Measurements from ENCODE around the gene NSD2.

Gene NSD2

GRCh38 chr4:1939664-1940509, 68.7 kb downstream of the NSD2 start:
- in situ Hi-C loops (cut with MboI; ENCODE audit: low sequenced_read_pairs) = no loop called here

GRCh38 chr4:1940566-1940965, 69.4 kb downstream of the NSD2 start:
- in situ Hi-C loops (cut with MboI; ENCODE audit: low sequenced_read_pairs) = no loop called here

- in situ Hi-C loops (cut with MboI; ENCODE audit: low sequenced_read_pairs) = no loop called here
Observed at GRCh38 chr4:1943928-1944327, 72.7 kb downstream of the NSD2 start.

- in situ Hi-C loops (cut with MboI; ENCODE audit: low sequenced_read_pairs) = no loop called here
Observed at GRCh38 chr4:1945124-1945895, 74.1 kb downstream of the NSD2 start.

GRCh38 chr4:1945912-1946311, 74.7 kb downstream of the NSD2 start:
- in situ Hi-C loops (cut with MboI; ENCODE audit: low sequenced_read_pairs) = no loop called here

- in situ Hi-C loops (cut with MboI; ENCODE audit: low sequenced_read_pairs) = no loop called here
Observed at GRCh38 chr4:1948232-1948631, 77.0 kb downstream of the NSD2 start.

- in situ Hi-C loops (cut with MboI; ENCODE audit: low sequenced_read_pairs) = no loop called here
Observed at GRCh38 chr4:1948892-1949436, 77.8 kb downstream of the NSD2 start.

- in situ Hi-C loops (cut with MboI; ENCODE audit: low sequenced_read_pairs) = no loop called here
Observed at GRCh38 chr4:1950369-1950768, 79.2 kb downstream of the NSD2 start.

GRCh38 chr4:1952058-1952700, 81.0 kb downstream of the NSD2 start:
- in situ Hi-C loops (cut with MboI; ENCODE audit: low sequenced_read_pairs) = no loop called here

- in situ Hi-C loops (cut with MboI; ENCODE audit: low sequenced_read_pairs) = no loop called here
Observed at GRCh38 chr4:1952719-1953118, 81.5 kb downstream of the NSD2 start.

GRCh38 chr4:1953335-1953734, 82.1 kb downstream of the NSD2 start:
- in situ Hi-C loops (cut with MboI; ENCODE audit: low sequenced_read_pairs) = no loop called here

- in situ Hi-C loops (cut with MboI; ENCODE audit: low sequenced_read_pairs) = no loop called here
Observed at GRCh38 chr4:1956631-1957030, 85.4 kb downstream of the NSD2 start.

GRCh38 chr4:1958276-1959103, 87.3 kb downstream of the NSD2 start:
- in situ Hi-C loops (cut with MboI; ENCODE audit: low sequenced_read_pairs) = no loop called here

GRCh38 chr4:1959104-1959384, 87.9 kb downstream of the NSD2 start:
- in situ Hi-C loops (cut with MboI; ENCODE audit: low sequenced_read_pairs) = no loop called here

GRCh38 chr4:1960170-1960825, 89.1 kb downstream of the NSD2 start:
- in situ Hi-C loops (cut with MboI; ENCODE audit: low sequenced_read_pairs) = no loop called here

- in situ Hi-C loops (cut with MboI; ENCODE audit: low sequenced_read_pairs) = no loop called here
Observed at GRCh38 chr4:1961038-1961437, 89.8 kb downstream of the NSD2 start.

- in situ Hi-C loops (cut with MboI; ENCODE audit: low sequenced_read_pairs) = no loop called here
Observed at GRCh38 chr4:1961563-1961962, 90.4 kb downstream of the NSD2 start.

GRCh38 chr4:1962980-1963379, 91.8 kb downstream of the NSD2 start:
- in situ Hi-C loops (cut with MboI; ENCODE audit: low sequenced_read_pairs) = no loop called here

- in situ Hi-C loops (cut with MboI; ENCODE audit: low sequenced_read_pairs) = no loop called here
Observed at GRCh38 chr4:1964443-1964842, 93.2 kb downstream of the NSD2 start.

GRCh38 chr4:1964971-1965370, 93.8 kb downstream of the NSD2 start:
- in situ Hi-C loops (cut with MboI; ENCODE audit: low sequenced_read_pairs) = no loop called here
